GM12878 (cell line): ENCODE measurements around the gene GRB10. TPM values are rescaled to one million over a fixed set of nuclear protein-coding genes. Genes with fewer than 3 reads are reported as not detected.

ENCODE experiments used
- ATAC-seq: fragments of 200-7000 bp; cut with Tn5 transposase; 3 replicates; pipeline ENCODE4 v1.9.1; 2020; ENCODE audit warnings: mild to moderate bottlenecking, moderate library complexity
- BruUV-seq: library from RNA; stranded (reverse); fragments of 400-500 nt; replicated peaks from 2 replicates; lab custom pipeline; 2021; lab: Mats Ljungman, UMichigan
- CTCF ChIA-PET: fragments of 300-600 bp; sonication (Branson Sonifier 250); formaldehyde crosslinking; extraction: SDS; loops from one replicate; lab custom pipeline; 2021; ENCODE audit warnings: inconsistent platforms; lab: Yijun Ruan, JAX
- POLR2A ChIA-PET: fragments of 350-600 bp; formaldehyde crosslinking; extraction: SDS; loops from one replicate; lab custom pipeline; 2021; ENCODE audit warnings: inconsistent platforms; lab: Charles Lee
- RAD21 ChIA-PET: fragments of 300-600 bp; sonication (Branson Sonifier 250); formaldehyde crosslinking; loops from one replicate; lab custom pipeline; 2023; ENCODE audit warnings: antibody characterized with exemption; ENCODE audit not compliant: unreplicated experiment; lab: Charles Lee
- SMC1A ChIA-PET: fragments of 300-600 bp; sonication (Branson Sonifier 250); formaldehyde crosslinking; loops from one replicate; lab custom pipeline; 2023; ENCODE audit not compliant: unreplicated experiment, uncharacterized antibody; lab: Charles Lee
- DNase-seq: peaks from one replicate; pipeline ENCODE4 v3.0.0-alpha.2; 2011; ENCODE audit warnings: low read depth, low spot score
- FAIRE-seq: peaks from 3 replicates; lab custom pipeline; 2011; peaks lifted over from hg19 to GRCh38; lab: Jason Lieb, UNC
- H2AFZ ChIP-seq: 2 replicates; pipeline ENCODE4 v1.6.0; 2011; ENCODE audit warnings: low read depth, low read length, control low read depth; ENCODE audit not compliant: control insufficient read depth
- H3K27ac ChIP-seq: 2 replicates; pipeline ENCODE4 v1.5.1; 2011; ENCODE audit warnings: control low read depth; ENCODE audit not compliant: control insufficient read depth, insufficient read depth
- H3K27me3 ChIP-seq, 2 experiments: replicated peaks in 1 of 2; 2 replicates each; pipeline versions ENCODE4 v1.6.0 to v1.6.1; 2011; ENCODE audit warnings: low read length in 1 of 2; ENCODE audit not compliant: control insufficient read depth in 2 of 2, insufficient read depth in 2 of 2
- H3K36me3 ChIP-seq, 2 experiments: 2 replicates each; pipeline ENCODE4 v1.5.1; 2011; ENCODE audit warnings: low read length in 1 of 2; ENCODE audit not compliant: control insufficient read depth in 2 of 2, insufficient read depth in 2 of 2
- H3K4me1 ChIP-seq: 2 replicates; pipeline ENCODE4 v1.6.1; 2011; ENCODE audit warnings: mild to moderate bottlenecking, low read length, moderate library complexity, mixed read lengths; ENCODE audit not compliant: control insufficient read depth, insufficient read depth
- H3K4me2 ChIP-seq: 2 replicates; pipeline ENCODE4 v1.6.0; 2011; ENCODE audit warnings: control low read depth; ENCODE audit not compliant: control insufficient read depth, insufficient read depth
- H3K4me3 ChIP-seq: fragments of 200-600 bp; sonication (generic); 2 replicates; pipeline ENCODE4 v1.5.1; 2016
- H3K79me2 ChIP-seq: 2 replicates; pipeline ENCODE4 v1.6.0; 2011; ENCODE audit warnings: low read length; ENCODE audit not compliant: control insufficient read depth, insufficient read depth
- H3K9ac ChIP-seq: 2 replicates; pipeline ENCODE4 v1.8.0; 2011; ENCODE audit warnings: low read length, control low read depth, mixed read lengths; ENCODE audit not compliant: control insufficient read depth, insufficient read depth
- H3K9me3 ChIP-seq: replicated peaks from 3 replicates; pipeline ENCODE4 v1.5.1; 2011; ENCODE audit warnings: mild to moderate bottlenecking, low read length; ENCODE audit not compliant: control insufficient read depth, insufficient read depth
- H4K20me1 ChIP-seq: 2 replicates; pipeline ENCODE4 v1.6.0; 2011; ENCODE audit not compliant: control insufficient read depth, insufficient read depth
- BMI1 ChIP-seq: fragments of 450-650 bp; IDR thresholded peaks from 2 replicates; pipeline ENCODE4 v1.6.1; 2016; ENCODE audit warnings: mild to moderate bottlenecking, moderate library complexity, borderline replicate concordance
- BRCA1 ChIP-seq: IDR thresholded peaks from 2 replicates; pipeline ENCODE4 v1.6.1; 2011; ENCODE audit warnings: low read depth, low read length, improper control_type of control experiment
- CREB1 ChIP-seq: IDR thresholded peaks from 2 replicates; pipeline ENCODE4 v1.6.1; 2012; ENCODE audit warnings: low read depth, mild to moderate bottlenecking, inconsistent platforms
- HDAC2 ChIP-seq: fragments of 200-600 bp; sonication (generic); IDR thresholded peaks from 2 replicates; pipeline ENCODE4 v1.6.1; 2017
- KAT2A ChIP-seq: conservative IDR thresholded peaks from 2 replicates; pipeline ENCODE4 v1.6.1; 2011; ENCODE audit warnings: low read depth, low read length; ENCODE audit not compliant: control insufficient read depth
- MEF2A ChIP-seq: IDR thresholded peaks from 2 replicates; pipeline ENCODE4 v1.6.1; 2011; ENCODE audit warnings: low read depth, mild to moderate bottlenecking, low read length, moderate library complexity; ENCODE audit not compliant: insufficient read depth
- MYC ChIP-seq: IDR thresholded peaks from 2 replicates; pipeline ENCODE4 v1.6.1; 2011; ENCODE audit warnings: mild to moderate bottlenecking, low read length, moderate library complexity, inconsistent platforms; ENCODE audit not compliant: insufficient read depth, insufficient replicate concordance, insufficient read length, severe bottlenecking
- NBN ChIP-seq: fragments of 450-650 bp; IDR thresholded peaks from 2 replicates; pipeline ENCODE4 v1.6.1; 2016
- NR2C1 ChIP-seq: fragments of 450-650 bp; IDR thresholded peaks from 2 replicates; pipeline ENCODE4 v1.6.1; 2017; ENCODE audit warnings: antibody characterized with exemption, mild to moderate bottlenecking, moderate library complexity
- NRF1 ChIP-seq: conservative IDR thresholded peaks from 2 replicates; pipeline ENCODE4 v1.6.1; 2011; ENCODE audit warnings: mild to moderate bottlenecking, low read depth, low read length, improper control_type of control experiment
- POLR2A ChIP-seq: IDR thresholded peaks from 2 replicates; pipeline ENCODE4 v1.6.1; 2011; ENCODE audit warnings: low read depth, mild to moderate bottlenecking, low read length
- RB1 ChIP-seq: fragments of 450-650 bp; formaldehyde crosslinking; IDR thresholded peaks from 2 replicates; pipeline ENCODE4 v1.6.1; 2017; ENCODE audit warnings: mild to moderate bottlenecking, borderline replicate concordance
- RBBP5 ChIP-seq: fragments of 200-600 bp; sonication (generic); conservative IDR thresholded peaks from 2 replicates; pipeline ENCODE4 v1.6.1; 2016
- RELA ChIP-seq: fragments of 450-650 bp; IDR thresholded peaks from 2 replicates; pipeline ENCODE4 v1.8.0; 2014; ENCODE audit warnings: borderline replicate concordance; ENCODE audit not compliant: partially characterized antibody
- SREBF1 ChIP-seq: IDR thresholded peaks from 2 replicates; pipeline ENCODE4 v1.6.1; 2012; ENCODE audit warnings: mild to moderate bottlenecking, low read length
- SUZ12 ChIP-seq: fragments of 200-600 bp; sonication (generic); IDR thresholded peaks from one replicate; pipeline ENCODE4 v1.6.1; 2018; ENCODE audit warnings: antibody characterized with exemption, mild to moderate bottlenecking; ENCODE audit not compliant: unreplicated experiment
- ZNF207 ChIP-seq: fragments of 450-650 bp; IDR thresholded peaks from 2 replicates; pipeline ENCODE4 v1.6.1; 2014; ENCODE audit warnings: antibody characterized with exemption, mild to moderate bottlenecking, borderline replicate concordance
- ZSCAN29 ChIP-seq: fragments of 450-650 bp; IDR thresholded peaks from 2 replicates; pipeline ENCODE4 v1.6.1; 2017; ENCODE audit warnings: mild to moderate bottlenecking, moderate library complexity
- WGBS: methylation state at CpG from one replicate; pipeline ENCODE4 v1.1.6; 2016; ENCODE audit warnings: low lambda C conversion rate; ENCODE audit not compliant: insufficient replicate concordance, insufficient coverage; ENCODE audit errors: missing lambda C conversion rate; 5-methylcytosine and 5-hydroxymethylcytosine counted together
- in situ Hi-C: fragments of 300-500 bp; cut with MboI; formaldehyde crosslinking; loops from 9 replicates; pipeline ENCODE4 v1.14.3; 2018; ENCODE audit warnings: mixed read lengths
- intact Hi-C: fragments of 100-400 bp; cut with micrococcal nuclease; formaldehyde crosslinking; loops from one replicate; pipeline ENCODE4 v1.14.2; 2022; ENCODE audit not compliant: unreplicated experiment
- polyA plus RNA-seq, 11 experiments: library from polyadenylated mRNA; depleted of rRNA in 4 of 11; unstranded in 6 of 11; stranded (reverse) in 5 of 11; fragments of >200 nt; fragmentation: Nextera tagmentation in 4 of 11; fragmentation: Illumina TruSeq in 1 of 11; extraction: Ambion mirVana in 4 of 11; extraction: Trizol in 1 of 11; gene quantifications; 1 replicate in 1 of 11; 2 replicates in 10 of 11; pipeline versions ENCODE4 v1.2.1 to v1.2.3, GENCODE V29; 2011 to 2016; ENCODE audit warnings: inconsistent platforms in 2 of 11, missing spikeins in 2 of 11, low read depth in 1 of 11
- total RNA-seq, 4 experiments: library from RNA; depleted of rRNA in 3 of 4; stranded (reverse); fragments of >200 nt in 3 of 4; fragmentation: Illumina TruSeq in 1 of 4; extraction: Trizol in 1 of 4; gene quantifications; 2 replicates each; pipeline versions ENCODE4 v1.2.1 to v1.2.3, GENCODE V29; 2013 to 2021
- TF ChIP-seq, protein P1 (sequence below): IDR thresholded peaks from 2 replicates; pipeline ENCODE4 v1.6.1; 2012; ENCODE audit warnings: low read depth, low read length, improper control_type of control experiment
- TF ChIP-seq, protein P2 (sequence below): fragments of 450-650 bp; IDR thresholded peaks from 2 replicates; pipeline ENCODE4 v1.6.1; 2016; ENCODE audit warnings: mild to moderate bottlenecking

Gene GRB10
- total and polyA plus RNA-seq, 10 of the 15 experiments (the other 5 are each of a cell fraction or from before 2014, with no cell fraction given), result 0.04 to 0.33 TPM; not detected in 8

DNA sequence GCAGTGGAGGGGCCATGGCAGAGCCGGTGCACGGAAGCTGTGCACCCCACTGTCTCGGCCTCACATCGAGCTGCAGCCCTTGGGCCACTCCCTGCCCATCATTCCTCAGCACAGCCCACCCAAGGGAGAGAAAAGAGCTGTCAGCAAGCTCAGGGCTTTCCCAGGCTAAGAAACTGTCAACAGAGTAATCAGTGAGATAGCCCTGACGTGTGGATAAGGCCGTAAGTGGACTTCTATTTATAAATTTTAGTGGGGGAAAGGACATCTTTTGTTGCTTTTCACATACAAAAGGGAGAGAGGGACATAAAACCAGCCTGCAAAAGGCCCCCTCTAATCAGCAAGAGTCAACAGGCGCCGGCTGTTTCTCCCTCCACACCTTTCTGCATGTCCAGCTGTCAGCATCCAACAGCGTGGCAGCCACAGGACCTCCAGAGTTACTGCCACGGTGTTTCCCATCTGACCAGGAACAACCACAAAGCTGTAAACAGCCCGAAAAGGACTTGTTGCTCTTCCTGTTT lies 160.7 kb downstream of the GRB10 start:
- H2AFZ ChIP-seq, result no peak overlapping the region
- no peak for DNase-seq
- no peak overlapping the region for H3K4me2 ChIP-seq
- H3K9me3 ChIP-seq, result no peaks in the 10 kb centered on the region
- FAIRE-seq, result no peak
- no peak for ATAC-seq
- no peaks in the 10 kb centered on the region for H3K36me3 ChIP-seq
- in situ Hi-C loops, result no loop called here
- no TSS peak for BruUV-seq
- intact Hi-C loops, result no loop called here
- H3K27me3 ChIP-seq, result peaks cover 4 to 7% of the 10 kb centered on the region in 2 experiments
- H3K79me2 ChIP-seq, result no peaks in the 10 kb centered on the region
- no peaks in the 10 kb centered on the region for H3K4me1 ChIP-seq
- H3K4me3 ChIP-seq, result no peak overlapping the region
- WGBS, result 14% methylated on average over 11 of the region's 11 CpGs
- POLR2A ChIA-PET, result no interaction called here
- RAD21 ChIA-PET, result no interaction called here
- no peaks in the 10 kb centered on the region for H4K20me1 ChIP-seq
- SMC1A ChIA-PET, result no interaction called here
- CTCF ChIA-PET, result no interaction called here
- H3K27ac ChIP-seq, result no peak overlapping the region
- H3K9ac ChIP-seq, result no peak overlapping the region
- TF ChIP-seq SREBF1 (no peak), POLR2A (no peak), RB1 (no peak), KAT2A (no peak), MEF2A (no peak), RELA (no peak), CREB1 (no peak), BRCA1 (no peak), ZNF207 (no peak), NRF1 (no peak), BMI1 (no peak), ZSCAN29 (no peak), SUZ12 (no peak), HDAC2 (no peak), NBN (no peak), MYC (no peak), NR2C1 (no peak), RBBP5 (no peak)
- TF ChIP-seq, protein P1, sequence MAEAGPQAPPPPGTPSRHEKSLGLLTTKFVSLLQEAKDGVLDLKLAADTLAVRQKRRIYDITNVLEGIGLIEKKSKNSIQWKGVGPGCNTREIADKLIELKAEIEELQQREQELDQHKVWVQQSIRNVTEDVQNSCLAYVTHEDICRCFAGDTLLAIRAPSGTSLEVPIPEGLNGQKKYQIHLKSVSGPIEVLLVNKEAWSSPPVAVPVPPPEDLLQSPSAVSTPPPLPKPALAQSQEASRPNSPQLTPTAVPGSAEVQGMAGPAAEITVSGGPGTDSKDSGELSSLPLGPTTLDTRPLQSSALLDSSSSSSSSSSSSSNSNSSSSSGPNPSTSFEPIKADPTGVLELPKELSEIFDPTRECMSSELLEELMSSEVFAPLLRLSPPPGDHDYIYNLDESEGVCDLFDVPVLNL, result no peak
- TF ChIP-seq, protein P2, sequence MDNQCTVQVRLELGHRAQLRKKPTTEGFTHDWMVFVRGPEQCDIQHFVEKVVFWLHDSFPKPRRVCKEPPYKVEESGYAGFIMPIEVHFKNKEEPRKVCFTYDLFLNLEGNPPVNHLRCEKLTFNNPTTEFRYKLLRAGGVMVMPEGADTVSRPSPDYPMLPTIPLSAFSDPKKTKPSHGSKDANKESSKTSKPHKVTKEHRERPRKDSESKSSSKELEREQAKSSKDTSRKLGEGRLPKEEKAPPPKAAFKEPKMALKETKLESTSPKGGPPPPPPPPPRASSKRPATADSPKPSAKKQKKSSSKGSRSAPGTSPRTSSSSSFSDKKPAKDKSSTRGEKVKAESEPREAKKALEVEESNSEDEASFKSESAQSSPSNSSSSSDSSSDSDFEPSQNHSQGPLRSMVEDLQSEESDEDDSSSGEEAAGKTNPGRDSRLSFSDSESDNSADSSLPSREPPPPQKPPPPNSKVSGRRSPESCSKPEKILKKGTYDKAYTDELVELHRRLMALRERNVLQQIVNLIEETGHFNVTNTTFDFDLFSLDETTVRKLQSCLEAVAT, result no peak
